ENCODE results near the gene TMED7. TPM values are rescaled to one million over a fixed set of nuclear protein-coding genes. Genes with fewer than 3 reads are reported as not detected.

TMED7 gene
- total and polyA plus RNA-seq, 2 of the 13 experiments (the other 11 are each of a cell fraction or from before 2014, with no cell fraction given) = 58.0 to 113 TPM

GRCh38 chr5:115634343-115635132 is 8.7 kb upstream of the TMED7 start (continued):
- TF ChIP-seq SMAD3 (CRISPR knock-in tag; IDR thresholded peaks at IDR 0.05) (peak; percentile 51; the same call in 1 of the 2 replicates), SIN3A (IDR thresholded peaks at IDR 0.05; ENCODE audit: borderline replicate concordance, low read depth, low read length) (0 out of 2 replicates have a peak, but pooled peaks have one; percentile 37), POLR2AphosphoS5 (IDR thresholded peaks at IDR 0.05; ENCODE audit: low read depth, low read length) (peak; percentile 52; the same call in 1 of the 2 replicates), RARA (CRISPR knock-in tag; IDR thresholded peaks at IDR 0.05) (no peak), CAMTA2 (CRISPR knock-in tag; IDR thresholded peaks at IDR 0.05; ENCODE audit: borderline replicate concordance) (no peak), ZNF337 (CRISPR knock-in tag; IDR thresholded peaks at IDR 0.05; ENCODE audit: borderline replicate concordance, low read depth) (no peak), SALL1 (CRISPR knock-in tag; IDR thresholded peaks at IDR 0.05) (peak; percentile 48), TFE3 (CRISPR knock-in tag; IDR thresholded peaks at IDR 0.05) (0 out of 2 replicates have a peak, but pooled peaks have one; percentile 30), TAF15 (IDR thresholded peaks at IDR 0.05; ENCODE audit: low read depth, low read length, poor library complexity, severe bottlenecking) (no peak), AHR (CRISPR knock-in tag; IDR thresholded peaks at IDR 0.05) (no peak), CREM (IDR thresholded peaks at IDR 0.05) (0 out of 2 replicates have a peak, but pooled peaks have one; percentile 24), CREM (CRISPR knock-in tag; IDR thresholded peaks at IDR 0.05) (no peak), ZBTB46 (CRISPR knock-in tag; IDR thresholded peaks at IDR 0.05; ENCODE audit: borderline replicate concordance) (no peak), TEAD3 (CRISPR knock-in tag; optimal IDR thresholded peaks at IDR 0.05; ENCODE audit: borderline replicate concordance) (no peak), ZNF234 (CRISPR knock-in tag; conservative IDR thresholded peaks at IDR 0.05) (no peak), ETV6 (CRISPR knock-in tag; conservative IDR thresholded peaks at IDR 0.05) (no peak), SIN3B (IDR thresholded peaks at IDR 0.05; ENCODE audit: low read length) (no peak), ZNF709 (CRISPR knock-in tag; IDR thresholded peaks at IDR 0.05) (no peak), NFE2 (CRISPR knock-in tag; IDR thresholded peaks at IDR 0.05) (no peak), BATF2 (CRISPR knock-in tag; IDR thresholded peaks at IDR 0.05) (no peak), TRAFD1 (CRISPR knock-in tag; IDR thresholded peaks at IDR 0.05; ENCODE audit: borderline replicate concordance) (no peak), HHEX (CRISPR knock-in tag; IDR thresholded peaks at IDR 0.05) (no peak)

Measured in HepG2 (cell line).